Kidney (tissue), 14 donors: Measurements from ENCODE around the gene PMPCA. TPM values are rescaled to one million over a fixed set of nuclear protein-coding genes. Genes with fewer than 3 reads are reported as not detected.

Experiments
- DNase-seq, 5 donors: peaks; one replicate each; pipeline ENCODE4 v3.0.0-alpha.2; 2013 to 2020
- FAIRE-seq: peaks from 2 replicates; lab custom pipeline; 2012; peaks lifted over from hg19 to GRCh38; lab: Jason Lieb, UNC
- H3K27ac ChIP-seq, 2 donors: one replicate each; pipeline ENCODE4 v1.7.0; 2013; ENCODE audit warnings: low read depth in 2 of 2, low read length in 2 of 2, inconsistent platforms in 1 of 2
- H3K27me3 ChIP-seq: one replicate; pipeline ENCODE4 v1.7.1; 2013; ENCODE audit warnings: low read length, inconsistent platforms; ENCODE audit not compliant: control insufficient read depth, insufficient read depth
- H3K36me3 ChIP-seq, 3 donors: one replicate each; pipeline versions ENCODE4 v1.7.0 to v1.7.1; 2013; ENCODE audit warnings: low read length in 3 of 3, control low read depth in 1 of 3, inconsistent platforms in 1 of 3; ENCODE audit not compliant: insufficient read depth in 3 of 3, control insufficient read depth in 2 of 3
- H3K4me1 ChIP-seq, 3 donors: one replicate each; pipeline versions ENCODE4 v1.7.0 to v1.7.1; 2013; ENCODE audit warnings: low read length in 3 of 3, inconsistent platforms in 1 of 3, low read depth in 1 of 3; ENCODE audit not compliant: control insufficient read depth in 2 of 3, insufficient read depth in 2 of 3
- H3K4me3 ChIP-seq, 3 donors: one replicate each; pipeline versions ENCODE4 v1.7.0 to v1.8.1; 2013; ENCODE audit warnings: low read length in 3 of 3, control low read depth in 1 of 3, inconsistent platforms in 1 of 3
- H3K9ac ChIP-seq, 3 donors: one replicate each; pipeline versions ENCODE4 v1.7.0 to v1.7.1; 2013; ENCODE audit warnings: low read length in 3 of 3, control low read depth in 1 of 3, inconsistent platforms in 1 of 3
- H3K9me3 ChIP-seq, 3 donors: one replicate each; pipeline versions ENCODE4 v1.7.0 to v1.7.1; 2013; ENCODE audit warnings: low read length in 3 of 3, control low read depth in 1 of 3, inconsistent platforms in 1 of 3; ENCODE audit not compliant: control insufficient read depth in 2 of 3, insufficient read depth in 1 of 3
- intact Hi-C: fragments of 100-400 bp; cut with DNase I; formaldehyde crosslinking; loops from one replicate; pipeline ENCODE4 v1.11.1; 2022
- polyA plus RNA-seq: library from polyadenylated mRNA; stranded (reverse); fragments of 350-450 nt; fragmentation: Illumina TruSeq; extraction: RNeasy Lipid Tissue Mini Kit (QIAGEN cat#74804); gene quantifications from one replicate; pipeline ENCODE4 v1.2.3, GENCODE V29; 2014; ENCODE audit warnings: low read depth, low replicate concordance; ENCODE audit not compliant: insufficient read depth
- total RNA-seq: library from RNA; stranded (reverse); fragmentation: NEBNext Ultra II Directional; extraction: Animal tissue kit (Norgen Biotek cat#: 25700); gene quantifications from one replicate; pipeline ENCODE4 v1.2.1, GENCODE V29; 2021
- TF ChIP-seq, protein P1 (sequence below): IDR thresholded peaks from 3 replicates; pipeline ENCODE4 v1.5.1; 2012; ENCODE audit warnings: mild to moderate bottlenecking, moderate library complexity, borderline replicate concordance; ENCODE audit not compliant: insufficient read depth; ENCODE audit errors: extremely low read depth
- donor health status: control.
- donor health status: control.
- donor health status: control.
- donor health status: control.
- donor health status: control.
- donor health status: DM: yes; HTN: yes; CAD: no.
- donor health status: Normal renal cell carcinoma (clear cell type).

PMPCA gene
- total and polyA plus RNA-seq, 2 donors from 2014 or later = 45.6 to 50.1 TPM

DNA sequence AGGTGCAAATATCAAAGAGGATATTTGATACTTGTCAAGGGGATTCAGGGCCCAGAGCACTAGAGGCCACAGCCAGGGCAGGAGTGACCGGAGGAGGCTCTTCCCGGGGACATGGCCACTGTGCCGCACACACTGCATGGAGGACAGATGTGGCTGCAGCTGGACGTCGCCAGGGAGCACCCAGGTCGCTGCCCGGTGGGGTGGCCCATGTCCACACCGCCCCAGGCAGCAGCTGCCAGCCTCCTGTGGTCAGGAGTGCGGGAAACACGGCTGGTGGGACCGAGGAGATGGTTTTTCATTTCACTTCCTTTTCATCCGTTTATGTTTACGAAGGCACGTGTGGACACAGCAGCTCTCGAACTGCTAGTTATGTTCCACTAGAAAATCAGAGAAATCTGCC is 57.3 kb downstream of the PMPCA start:
- H3K9ac ChIP-seq = no peak overlapping the region
- no peak for DNase-seq
- H3K4me3 ChIP-seq = no peak overlapping the region
- H3K36me3 ChIP-seq = peaks cover 0 to 63% (median 44%) of the 10 kb centered on the region in 3 donors
- TF ChIP-seq, protein P1, sequence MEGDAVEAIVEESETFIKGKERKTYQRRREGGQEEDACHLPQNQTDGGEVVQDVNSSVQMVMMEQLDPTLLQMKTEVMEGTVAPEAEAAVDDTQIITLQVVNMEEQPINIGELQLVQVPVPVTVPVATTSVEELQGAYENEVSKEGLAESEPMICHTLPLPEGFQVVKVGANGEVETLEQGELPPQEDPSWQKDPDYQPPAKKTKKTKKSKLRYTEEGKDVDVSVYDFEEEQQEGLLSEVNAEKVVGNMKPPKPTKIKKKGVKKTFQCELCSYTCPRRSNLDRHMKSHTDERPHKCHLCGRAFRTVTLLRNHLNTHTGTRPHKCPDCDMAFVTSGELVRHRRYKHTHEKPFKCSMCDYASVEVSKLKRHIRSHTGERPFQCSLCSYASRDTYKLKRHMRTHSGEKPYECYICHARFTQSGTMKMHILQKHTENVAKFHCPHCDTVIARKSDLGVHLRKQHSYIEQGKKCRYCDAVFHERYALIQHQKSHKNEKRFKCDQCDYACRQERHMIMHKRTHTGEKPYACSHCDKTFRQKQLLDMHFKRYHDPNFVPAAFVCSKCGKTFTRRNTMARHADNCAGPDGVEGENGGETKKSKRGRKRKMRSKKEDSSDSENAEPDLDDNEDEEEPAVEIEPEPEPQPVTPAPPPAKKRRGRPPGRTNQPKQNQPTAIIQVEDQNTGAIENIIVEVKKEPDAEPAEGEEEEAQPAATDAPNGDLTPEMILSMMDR = no peak
- FAIRE-seq = no peak
- H3K9me3 ChIP-seq = no peaks in the 10 kb centered on the region
- peaks cover 0 to 15% (median 12%) of the 10 kb centered on the region in 3 donors for H3K4me1 ChIP-seq
- intact Hi-C loops = no loop called here
- no peaks in the 10 kb centered on the region for H3K27me3 ChIP-seq
- no peak overlapping the region for H3K27ac ChIP-seq

DNA sequence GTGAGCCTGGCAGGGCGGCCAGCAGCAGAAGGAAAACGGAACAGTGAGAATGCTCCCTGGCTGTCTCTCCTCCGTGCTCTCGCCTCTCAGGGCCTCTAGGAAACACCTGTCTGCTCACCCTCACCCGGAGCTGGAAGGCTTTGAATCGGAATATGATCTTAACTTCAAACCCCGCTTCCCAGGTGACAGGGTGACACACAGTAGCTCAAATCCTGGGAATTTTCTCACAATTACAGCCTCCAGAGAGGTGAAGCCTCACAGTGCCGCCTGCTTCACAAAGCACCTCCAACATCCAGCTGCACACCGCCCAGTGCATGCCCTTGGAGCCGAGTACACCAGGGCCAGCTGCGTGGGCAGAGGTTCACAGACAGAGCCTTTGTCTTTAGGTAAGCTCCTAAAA is 59.9 kb downstream of the PMPCA start:
- FAIRE-seq = no peak
- Histone ChIP-seq H3K36me3 (peaks cover 2 to 66% (median 42%) of the 10 kb centered on the region in 3 donors), H3K9ac (no peak overlapping the region)

DNA sequence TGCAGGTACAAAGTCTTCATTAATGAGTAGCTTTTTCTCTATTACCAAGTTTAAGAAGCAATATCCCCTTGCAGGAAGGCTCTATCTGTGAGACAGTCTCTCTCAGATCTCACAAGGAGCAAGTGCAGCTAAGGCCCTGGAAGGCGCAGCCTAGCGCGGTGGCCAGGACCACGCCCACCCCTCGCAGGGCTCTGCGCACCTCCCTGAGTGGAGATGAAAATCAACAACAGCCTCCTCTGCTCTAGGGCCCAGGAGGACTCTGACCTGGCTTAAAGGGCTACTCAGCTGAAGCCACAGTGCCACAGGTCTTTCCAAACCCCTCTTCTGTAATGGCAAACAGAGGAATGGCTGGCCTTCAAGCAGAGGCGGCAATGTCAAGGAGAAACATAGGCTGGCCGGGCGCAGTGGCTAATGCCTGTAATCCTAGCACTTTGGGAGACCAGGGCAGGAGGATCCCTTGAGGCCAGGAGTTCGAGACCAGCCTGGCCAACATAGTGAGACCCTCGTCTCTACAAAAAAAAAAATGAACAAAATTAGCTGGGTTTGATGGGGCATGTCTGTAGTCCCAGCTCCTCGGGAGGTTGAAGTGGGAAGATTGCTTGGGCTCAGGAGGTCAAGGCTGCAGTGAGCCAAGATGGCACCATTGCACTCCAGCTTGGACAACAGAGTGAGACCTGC is 60.5 kb downstream of the PMPCA start:
- Histone ChIP-seq H3K27ac (no peak overlapping the region), H3K27me3 (no peaks in the 10 kb centered on the region), H3K36me3 (peaks cover 2 to 70% (median 47%) of the 10 kb centered on the region in 3 donors), H3K4me3 (no peak overlapping the region), H3K4me1 (peaks cover 0 to 15% (median 12%) of the 10 kb centered on the region in 3 donors), H3K9me3 (no peaks in the 10 kb centered on the region), H3K9ac (no peak overlapping the region)
- no peak for FAIRE-seq
- no peak for DNase-seq
- intact Hi-C loops = no loop called here
- TF ChIP-seq, protein P1 = no peak

More for the DNA sequence above, 59.9 kb downstream of the PMPCA start:
- DNase-seq = no peak
- H3K4me1 ChIP-seq = peaks cover 0 to 15% (median 12%) of the 10 kb centered on the region in 3 donors
- no peak overlapping the region for H3K27ac ChIP-seq
- intact Hi-C loops = no loop called here
- no peak overlapping the region for H3K4me3 ChIP-seq
- no peaks in the 10 kb centered on the region for H3K9me3 ChIP-seq
- no peaks in the 10 kb centered on the region for H3K27me3 ChIP-seq
- TF ChIP-seq, protein P1 = no peak
